Measurements from ENCODE around the gene RPP25. TPM values are rescaled to one million over a fixed set of nuclear protein-coding genes. Genes with fewer than 3 reads are reported as not detected.

Gene RPP25
- total and polyA plus RNA-seq, 2 of the 13 experiments (the other 11 are each of a cell fraction or from before 2014, with no cell fraction given), result 0.05 to 0.11 TPM

DNA sequence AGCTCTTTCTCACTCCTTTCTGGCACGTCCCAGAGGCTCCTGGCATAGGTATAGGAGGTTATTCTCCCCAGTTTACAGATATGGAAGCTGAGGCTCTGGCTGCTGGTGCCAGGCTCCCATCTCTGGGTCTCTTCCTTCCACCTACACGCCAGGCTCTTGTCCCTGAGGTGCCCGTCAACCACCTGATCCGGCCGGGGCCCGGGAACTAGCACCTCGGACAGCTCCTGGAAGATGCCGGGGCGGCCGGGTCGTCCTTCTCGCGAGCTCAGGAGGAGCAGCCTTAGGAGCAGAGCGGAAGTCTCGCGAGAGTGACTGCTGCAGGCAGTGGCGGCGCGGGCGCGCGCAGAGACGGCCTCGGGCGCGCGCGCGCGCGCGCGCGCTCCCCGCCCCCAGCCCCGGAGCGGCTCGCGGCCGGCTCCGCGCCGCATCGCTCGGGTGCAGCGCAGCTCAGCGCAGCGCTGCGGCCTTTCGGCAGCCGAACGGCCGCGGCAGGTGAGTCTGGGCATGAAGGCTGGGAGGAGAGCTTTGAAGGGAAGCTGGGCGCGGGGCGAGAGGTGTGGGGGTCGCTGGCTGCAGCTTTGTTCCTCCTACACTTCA, 38.7 kb upstream of the RPP25 start, which contains the start of gene SCAMP5 (continued):
- TF ChIP-seq, protein P1, sequence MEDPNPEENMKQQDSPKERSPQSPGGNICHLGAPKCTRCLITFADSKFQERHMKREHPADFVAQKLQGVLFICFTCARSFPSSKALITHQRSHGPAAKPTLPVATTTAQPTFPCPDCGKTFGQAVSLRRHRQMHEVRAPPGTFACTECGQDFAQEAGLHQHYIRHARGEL (CRISPR knock-in tag; IDR thresholded peaks at IDR 0.05), result no peak
- peak; percentile 77; the same call in 1 of the 2 replicates for TF ChIP-seq ZNF616 (CRISPR knock-in tag; IDR thresholded peaks at IDR 0.05; ENCODE audit: low read depth)
- TF ChIP-seq BCL6 (CRISPR knock-in tag; IDR thresholded peaks at IDR 0.05), result peak; percentile 65
- TF ChIP-seq, protein P2, sequence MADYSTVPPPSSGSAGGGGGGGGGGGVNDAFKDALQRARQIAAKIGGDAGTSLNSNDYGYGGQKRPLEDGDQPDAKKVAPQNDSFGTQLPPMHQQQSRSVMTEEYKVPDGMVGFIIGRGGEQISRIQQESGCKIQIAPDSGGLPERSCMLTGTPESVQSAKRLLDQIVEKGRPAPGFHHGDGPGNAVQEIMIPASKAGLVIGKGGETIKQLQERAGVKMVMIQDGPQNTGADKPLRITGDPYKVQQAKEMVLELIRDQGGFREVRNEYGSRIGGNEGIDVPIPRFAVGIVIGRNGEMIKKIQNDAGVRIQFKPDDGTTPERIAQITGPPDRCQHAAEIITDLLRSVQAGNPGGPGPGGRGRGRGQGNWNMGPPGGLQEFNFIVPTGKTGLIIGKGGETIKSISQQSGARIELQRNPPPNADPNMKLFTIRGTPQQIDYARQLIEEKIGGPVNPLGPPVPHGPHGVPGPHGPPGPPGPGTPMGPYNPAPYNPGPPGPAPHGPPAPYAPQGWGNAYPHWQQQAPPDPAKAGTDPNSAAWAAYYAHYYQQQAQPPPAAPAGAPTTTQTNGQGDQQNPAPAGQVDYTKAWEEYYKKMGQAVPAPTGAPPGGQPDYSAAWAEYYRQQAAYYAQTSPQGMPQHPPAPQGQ (CRISPR knock-in tag; IDR thresholded peaks at IDR 0.05; ENCODE audit: borderline replicate concordance), result no peak
- no peak for TF ChIP-seq ZFP36 (IDR thresholded peaks at IDR 0.05; ENCODE audit: borderline replicate concordance, low read depth, low read length, partially characterized antibody)
- TF ChIP-seq, protein P3, sequence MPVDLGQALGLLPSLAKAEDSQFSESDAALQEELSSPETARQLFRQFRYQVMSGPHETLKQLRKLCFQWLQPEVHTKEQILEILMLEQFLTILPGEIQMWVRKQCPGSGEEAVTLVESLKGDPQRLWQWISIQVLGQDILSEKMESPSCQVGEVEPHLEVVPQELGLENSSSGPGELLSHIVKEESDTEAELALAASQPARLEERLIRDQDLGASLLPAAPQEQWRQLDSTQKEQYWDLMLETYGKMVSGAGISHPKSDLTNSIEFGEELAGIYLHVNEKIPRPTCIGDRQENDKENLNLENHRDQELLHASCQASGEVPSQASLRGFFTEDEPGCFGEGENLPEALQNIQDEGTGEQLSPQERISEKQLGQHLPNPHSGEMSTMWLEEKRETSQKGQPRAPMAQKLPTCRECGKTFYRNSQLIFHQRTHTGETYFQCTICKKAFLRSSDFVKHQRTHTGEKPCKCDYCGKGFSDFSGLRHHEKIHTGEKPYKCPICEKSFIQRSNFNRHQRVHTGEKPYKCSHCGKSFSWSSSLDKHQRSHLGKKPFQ (CRISPR knock-in tag; IDR thresholded peaks at IDR 0.05; ENCODE audit: insufficient replicate concordance), result no peak
- TF ChIP-seq TRIM24 (CRISPR knock-in tag; IDR thresholded peaks at IDR 0.05), result no peak
- no peak for TF ChIP-seq U2AF2 (IDR thresholded peaks at IDR 0.05; ENCODE audit: low read depth, low read length)
- TF ChIP-seq ARNT (IDR thresholded peaks at IDR 0.05), result no peak
- TF ChIP-seq, protein P4, sequence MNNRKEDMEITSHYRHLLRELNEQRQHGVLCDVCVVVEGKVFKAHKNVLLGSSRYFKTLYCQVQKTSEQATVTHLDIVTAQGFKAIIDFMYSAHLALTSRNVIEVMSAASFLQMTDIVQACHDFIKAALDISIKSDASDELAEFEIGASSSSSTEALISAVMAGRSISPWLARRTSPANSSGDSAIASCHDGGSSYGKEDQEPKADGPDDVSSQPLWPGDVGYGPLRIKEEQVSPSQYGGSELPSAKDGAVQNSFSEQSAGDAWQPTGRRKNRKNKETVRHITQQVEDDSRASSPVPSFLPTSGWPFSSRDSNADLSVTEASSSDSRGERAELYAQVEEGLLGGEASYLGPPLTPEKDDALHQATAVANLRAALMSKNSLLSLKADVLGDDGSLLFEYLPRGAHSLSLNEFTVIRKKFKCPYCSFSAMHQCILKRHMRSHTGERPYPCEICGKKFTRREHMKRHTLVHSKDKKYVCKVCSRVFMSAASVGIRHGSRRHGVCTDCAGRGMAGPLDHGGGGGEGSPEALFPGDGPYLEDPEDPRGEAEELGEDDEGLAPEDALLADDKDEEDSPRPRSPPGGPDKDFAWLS (CRISPR knock-in tag; IDR thresholded peaks at IDR 0.05; ENCODE audit: borderline replicate concordance), result no peak
- TF ChIP-seq TCF12 (IDR thresholded peaks at IDR 0.05), result no peak
- TF ChIP-seq TCF12 (CRISPR knock-in tag; IDR thresholded peaks at IDR 0.05), result no peak
- no peak for TF ChIP-seq SSRP1 (CRISPR knock-in tag; IDR thresholded peaks at IDR 0.05)
- TF ChIP-seq, protein P5, sequence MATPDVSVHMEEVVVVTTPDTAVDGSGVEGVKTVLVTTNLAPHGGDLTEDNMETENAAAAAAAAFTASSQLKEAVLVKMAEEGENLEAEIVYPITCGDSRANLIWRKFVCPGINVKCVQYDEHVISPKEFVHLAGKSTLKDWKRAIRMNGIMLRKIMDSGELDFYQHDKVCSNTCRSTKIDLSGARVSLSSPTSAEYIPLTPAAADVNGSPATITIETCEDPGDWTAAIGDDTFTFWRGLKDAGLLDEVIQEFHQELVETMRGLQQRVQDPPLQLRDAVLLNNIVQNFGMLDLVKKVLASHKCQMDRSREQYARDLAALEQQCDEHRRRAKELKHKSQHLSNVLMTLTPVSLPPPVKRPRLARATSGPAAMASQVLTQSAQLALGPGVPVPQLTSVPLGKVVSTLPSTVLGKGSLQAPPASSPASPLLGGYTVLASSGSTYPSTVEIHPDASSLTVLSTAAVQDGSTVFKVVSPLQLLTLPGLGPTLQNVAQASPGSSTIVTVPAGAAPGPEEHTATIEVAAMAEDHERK (CRISPR knock-in tag; IDR thresholded peaks at IDR 0.05; ENCODE audit: low read depth), result no peak
- TF ChIP-seq, protein P6, sequence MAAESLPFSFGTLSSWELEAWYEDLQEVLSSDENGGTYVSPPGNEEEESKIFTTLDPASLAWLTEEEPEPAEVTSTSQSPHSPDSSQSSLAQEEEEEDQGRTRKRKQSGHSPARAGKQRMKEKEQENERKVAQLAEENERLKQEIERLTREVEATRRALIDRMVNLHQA (CRISPR knock-in tag; IDR thresholded peaks at IDR 0.05), result no peak
- TF ChIP-seq ZNF773 (CRISPR knock-in tag; IDR thresholded peaks at IDR 0.05; ENCODE audit: borderline replicate concordance), result peak; percentile 93; the same call in 1 of the 2 replicates
- TF ChIP-seq, protein P7, sequence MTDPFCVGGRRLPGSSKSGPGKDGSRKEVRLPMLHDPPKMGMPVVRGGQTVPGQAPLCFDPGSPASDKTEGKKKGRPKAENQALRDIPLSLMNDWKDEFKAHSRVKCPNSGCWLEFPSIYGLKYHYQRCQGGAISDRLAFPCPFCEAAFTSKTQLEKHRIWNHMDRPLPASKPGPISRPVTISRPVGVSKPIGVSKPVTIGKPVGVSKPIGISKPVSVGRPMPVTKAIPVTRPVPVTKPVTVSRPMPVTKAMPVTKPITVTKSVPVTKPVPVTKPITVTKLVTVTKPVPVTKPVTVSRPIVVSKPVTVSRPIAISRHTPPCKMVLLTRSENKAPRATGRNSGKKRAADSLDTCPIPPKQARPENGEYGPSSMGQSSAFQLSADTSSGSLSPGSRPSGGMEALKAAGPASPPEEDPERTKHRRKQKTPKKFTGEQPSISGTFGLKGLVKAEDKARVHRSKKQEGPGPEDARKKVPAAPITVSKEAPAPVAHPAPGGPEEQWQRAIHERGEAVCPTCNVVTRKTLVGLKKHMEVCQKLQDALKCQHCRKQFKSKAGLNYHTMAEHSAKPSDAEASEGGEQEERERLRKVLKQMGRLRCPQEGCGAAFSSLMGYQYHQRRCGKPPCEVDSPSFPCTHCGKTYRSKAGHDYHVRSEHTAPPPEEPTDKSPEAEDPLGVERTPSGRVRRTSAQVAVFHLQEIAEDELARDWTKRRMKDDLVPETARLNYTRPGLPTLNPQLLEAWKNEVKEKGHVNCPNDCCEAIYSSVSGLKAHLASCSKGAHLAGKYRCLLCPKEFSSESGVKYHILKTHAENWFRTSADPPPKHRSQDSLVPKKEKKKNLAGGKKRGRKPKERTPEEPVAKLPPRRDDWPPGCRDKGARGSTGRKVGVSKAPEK (CRISPR knock-in tag; IDR thresholded peaks at IDR 0.05; ENCODE audit: borderline replicate concordance), result no peak
- TF ChIP-seq ZNF225 (CRISPR knock-in tag; IDR thresholded peaks at IDR 0.05), result peak; percentile 44; the same call in 1 of the 2 replicates
- TF ChIP-seq ZNF629 (CRISPR knock-in tag; conservative IDR thresholded peaks at IDR 0.05), result peak; percentile 66

Data from HepG2 (cell line).